Fibroblast of skin of scalp (primary cell): ENCODE measurements around the gene CGB1.

Experiments used
- DNase-seq: peaks from one replicate; pipeline ENCODE4 v3.0.0-alpha.2; 2013

The CGB1 gene

DNA sequence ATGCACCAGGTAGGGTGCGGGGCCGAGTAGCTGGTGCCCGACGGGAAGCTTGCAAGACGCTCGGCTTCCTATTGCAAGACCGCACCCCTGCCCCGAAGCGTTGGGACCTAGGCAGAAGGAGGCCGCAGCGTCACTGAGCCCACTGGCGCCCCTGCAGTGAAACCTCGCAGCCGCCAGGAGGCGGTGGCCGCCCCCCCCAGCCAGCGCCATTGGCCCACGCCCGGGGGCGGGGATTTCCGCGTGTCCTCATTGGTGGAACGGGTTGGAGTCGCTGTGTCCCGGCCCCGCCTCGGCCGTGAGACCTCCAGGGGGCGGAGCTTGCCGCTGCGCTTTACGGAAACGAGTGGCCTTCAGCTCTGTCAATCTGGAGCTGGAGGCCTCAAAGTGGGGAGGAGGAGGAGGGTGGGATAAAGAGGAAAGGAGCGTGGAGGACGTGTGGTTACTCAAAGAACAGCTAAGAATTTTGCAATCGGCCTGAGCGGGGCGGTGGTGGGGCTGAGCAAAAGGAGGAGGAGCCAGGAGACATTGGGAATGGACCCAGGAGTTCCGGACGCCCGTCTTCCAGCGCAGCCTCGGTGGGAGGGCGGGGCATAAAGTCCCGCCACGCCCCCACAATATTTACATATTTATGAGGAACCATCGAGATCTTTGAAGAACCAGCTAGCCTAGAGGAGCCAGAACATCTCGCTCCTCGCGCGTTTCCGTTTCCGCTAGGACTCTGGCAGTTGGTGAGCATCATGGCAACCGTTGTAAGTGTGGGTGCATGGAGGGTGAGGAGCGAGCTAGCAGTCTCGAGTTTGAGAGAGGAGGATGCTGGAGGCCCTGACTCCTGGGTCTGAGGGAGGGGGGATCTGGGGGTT, 43.3 kb downstream of the CGB1 start, which contains the start of the genes GYS1 and RUVBL2:
Gene GYS1 (minus strand): TSS at position 135 of the 860 bp plus-strand sequence. CDS start 197 bp downstream, outside the sequence.
Gene RUVBL2 (plus strand): TSS at position 713 of the 860 bp plus-strand sequence. CDS start 25 bp downstream, at position 738.
- DNase-seq = peak; percentile 100

DNA sequence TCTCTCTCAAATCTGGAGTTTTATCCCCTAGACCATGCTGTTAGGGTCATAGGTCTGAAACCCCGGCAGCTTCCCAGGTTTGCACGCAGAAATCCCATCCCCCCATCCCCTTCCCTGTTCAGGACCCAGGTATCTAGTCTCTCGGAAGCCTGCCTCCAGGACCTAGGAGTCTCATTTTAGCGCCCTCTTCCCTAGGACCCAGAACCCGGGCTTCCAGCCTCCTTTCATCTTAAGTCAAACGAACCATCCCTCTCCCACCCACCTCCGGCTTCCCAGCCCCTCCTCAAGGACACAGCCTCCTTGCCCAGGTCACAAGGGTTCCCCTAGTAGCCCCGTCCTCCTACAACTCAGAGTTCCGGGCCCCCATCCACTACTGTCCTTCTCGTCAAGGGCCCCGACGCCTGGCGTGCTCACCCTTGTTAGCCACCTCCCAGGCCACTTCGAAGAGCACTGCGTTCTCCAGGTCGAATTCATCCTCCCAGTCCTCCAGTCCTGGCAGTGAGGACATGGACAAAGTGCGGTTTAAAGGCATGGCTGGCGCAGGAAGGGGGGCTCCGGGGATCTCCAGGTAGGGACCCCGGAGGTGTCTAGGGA, 44.0 kb downstream of the CGB1 start:
- DNase-seq = no peak

DNA sequence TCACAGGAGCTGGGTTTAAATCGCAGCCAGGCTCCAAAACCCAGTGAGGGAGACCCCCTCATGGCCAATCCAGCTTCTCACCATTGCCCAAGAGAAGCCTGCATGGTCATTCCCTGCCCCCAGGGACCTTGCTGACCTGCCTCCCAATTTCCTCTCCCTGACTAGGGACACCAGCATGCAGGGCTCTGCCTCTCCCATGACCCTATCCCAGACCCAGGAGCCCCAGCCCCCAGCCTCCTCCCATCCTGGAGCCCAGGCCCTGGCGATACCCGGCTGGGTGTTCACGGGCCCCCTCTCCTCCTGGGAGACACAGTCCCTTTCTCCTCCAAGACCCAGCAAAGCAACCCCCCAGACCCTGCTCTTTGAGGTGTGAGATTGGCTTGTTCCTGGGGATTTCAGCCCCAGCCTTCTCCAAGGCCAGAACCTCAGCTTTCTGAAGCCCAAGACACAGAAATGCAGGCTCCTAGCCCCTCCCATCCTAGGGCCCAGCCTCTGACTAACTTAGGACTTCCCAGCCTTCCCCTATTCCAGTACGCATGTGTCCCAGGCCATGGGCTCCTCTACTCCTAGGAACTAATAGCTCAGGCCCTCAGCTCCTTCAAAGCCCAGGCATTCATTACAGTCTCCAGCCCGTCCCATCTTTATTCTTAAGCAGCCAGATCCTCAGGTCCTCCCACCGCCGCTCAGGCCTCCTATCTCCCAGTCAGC, 44.7 kb downstream of the CGB1 start:
- peak; percentile 82 for DNase-seq

GRCh38 chr19:48991011-48991609, 45.6 kb downstream of the CGB1 start:
- no peak for DNase-seq

DNA sequence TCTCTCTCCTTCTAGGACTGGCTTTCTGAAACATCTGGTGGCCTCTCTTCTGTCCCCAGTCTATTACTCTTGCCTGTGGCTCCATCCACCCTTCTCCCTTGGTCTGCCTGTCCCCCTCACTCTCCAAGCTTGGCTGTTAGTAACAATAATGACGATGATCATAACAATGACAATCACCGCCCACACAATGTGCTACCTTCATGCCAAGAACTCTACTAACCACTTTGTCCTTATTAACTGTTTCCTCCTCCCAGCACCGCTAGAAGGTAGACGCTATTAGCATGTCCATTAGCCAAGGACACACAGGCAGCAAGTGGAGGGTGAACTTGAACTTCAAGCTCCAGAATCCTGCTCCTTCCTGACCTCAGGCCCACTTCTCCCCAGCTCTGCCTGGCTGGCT, 46.3 kb downstream of the CGB1 start:
- DNase-seq = no peak

DNA sequence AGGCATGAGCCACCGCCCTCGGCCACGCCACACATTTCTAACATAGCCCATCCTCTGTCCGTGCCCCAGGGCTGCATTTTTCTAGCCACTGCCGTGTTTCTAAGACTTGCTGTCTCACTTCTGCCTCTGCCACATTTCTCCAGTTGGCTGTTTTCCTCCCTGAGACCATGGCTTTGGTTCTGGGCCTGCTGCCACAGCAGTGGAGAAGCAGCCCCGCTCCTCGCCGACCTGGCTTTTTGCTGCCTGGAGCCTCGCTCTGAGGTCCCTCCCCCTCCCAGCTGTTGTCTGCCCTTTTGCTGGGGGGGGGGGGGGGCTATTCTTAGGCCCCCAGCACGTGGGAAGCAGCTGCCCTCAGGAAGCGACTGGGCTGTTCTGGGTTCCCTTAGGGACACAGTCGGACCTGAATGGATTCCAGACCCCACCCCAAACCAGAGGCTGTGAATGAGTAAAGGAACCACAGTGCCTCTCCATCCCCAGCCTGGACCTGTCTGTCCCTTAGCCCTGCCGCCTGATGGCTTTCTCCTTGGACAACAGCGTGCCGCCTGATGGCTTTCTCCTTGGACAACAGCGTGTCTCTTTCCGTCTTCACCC, 46.9 kb downstream of the CGB1 start:
- no peak for DNase-seq

- no peak for DNase-seq
Measured at GRCh38 chr19:48988860-48989259, 47.8 kb downstream of the CGB1 start.

- DNase-seq = no peak
Measured at GRCh38 chr19:48988286-48988685, 48.4 kb downstream of the CGB1 start.

- no peak for DNase-seq
Measured at GRCh38 chr19:48987323-48987722, 49.4 kb downstream of the CGB1 start.

GRCh38 chr19:48986211-48986610, 50.5 kb downstream of the CGB1 start:
- DNase-seq = no peak

DNA sequence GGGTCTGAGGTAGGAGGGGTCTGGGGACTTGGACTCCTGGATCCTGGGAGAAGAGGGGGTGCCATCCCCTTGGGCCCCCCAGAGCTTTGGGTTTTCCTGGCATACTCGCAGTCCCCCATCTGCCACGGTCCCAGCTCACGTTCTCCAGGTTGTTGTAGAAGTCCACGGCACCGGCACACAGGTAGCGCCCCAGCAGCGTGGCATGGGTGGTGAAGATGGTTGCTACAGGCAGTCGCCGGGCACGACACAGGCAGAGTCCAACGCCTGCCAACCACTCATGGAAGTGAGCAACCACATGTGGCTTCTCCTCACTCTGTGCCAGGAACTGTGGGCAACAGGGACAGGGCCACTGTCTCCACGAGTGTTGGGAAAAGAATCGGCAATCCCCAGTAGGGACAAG, 51.0 kb downstream of the CGB1 start:
- no peak for DNase-seq
